OCI-LY1 (cell line): ENCODE measurements around the gene MMP21.

Source experiments
- CTCF ChIP-seq: fragments of 200-600 bp; sonication (generic), shearing (Covaris generic); IDR thresholded peaks from 2 replicates; pipeline ENCODE4 v1.5.1; 2017; ENCODE audit warnings: mild to moderate bottlenecking, antibody characterized with exemption, low read length, moderate library complexity, mixed read lengths
- EZH2 ChIP-seq: fragments of 200-600 bp; sonication (generic), shearing (Covaris generic); IDR thresholded peaks from 2 replicates; pipeline ENCODE4 v1.8.0; 2017; ENCODE audit warnings: borderline replicate concordance, mixed run types, mild to moderate bottlenecking, antibody characterized with exemption, low read length, moderate library complexity, mixed read lengths

- TF ChIP-seq CTCF (peak; percentile 22; the same call in 1 of the 2 replicates), EZH2 (no peak)
These were observed 33.2 kb downstream of the MMP21 start for GRCh38 chr10:125742465-125742864.
